WERI-Rb-1 (cell line): ENCODE measurements around the gene SLC29A1.

ENCODE experiments used
- DNase-seq: peaks from one replicate; pipeline ENCODE4 v3.0.0-alpha.2; 2020
- H3K27ac ChIP-seq: fragments of 250-450 bp; sonication (Bioruptor Pico); 2 replicates; pipeline ENCODE4 v1.5.1; 2020; ENCODE audit warnings: mild to moderate bottlenecking, moderate library complexity
- H3K27me3 ChIP-seq: fragments of 250-450 bp; sonication (Bioruptor Pico); 2 replicates; pipeline ENCODE4 v1.5.1; 2021; ENCODE audit warnings: mild to moderate bottlenecking, low read depth, moderate library complexity; ENCODE audit not compliant: insufficient read depth, severe bottlenecking
- H3K36me3 ChIP-seq: fragments of 250-450 bp; sonication (Bioruptor Pico); 2 replicates; pipeline ENCODE4 v1.5.1; 2020; ENCODE audit warnings: mild to moderate bottlenecking, moderate library complexity
- H3K4me3 ChIP-seq: 2 replicates; pipeline ENCODE4 v1.5.1; 2011; ENCODE audit warnings: low read depth, mild to moderate bottlenecking, control low read depth, low read length
- H3K9me3 ChIP-seq: fragments of 250-450 bp; sonication (Bioruptor Pico); 2 replicates; pipeline ENCODE4 v1.5.1; 2021; ENCODE audit warnings: mild to moderate bottlenecking, moderate library complexity; ENCODE audit not compliant: severe bottlenecking
- TF ChIP-seq, protein P1 (sequence below): IDR thresholded peaks from 2 replicates; pipeline ENCODE4 v1.5.1; 2011; ENCODE audit warnings: low read depth, mild to moderate bottlenecking, control low read depth, inconsistent platforms, low read length

Gene SLC29A1

GRCh38 chr6:44267252-44267651, 43.9 kb downstream of the SLC29A1 start:
- no peak overlapping the region for H3K4me3 ChIP-seq
- TF ChIP-seq, protein P1, sequence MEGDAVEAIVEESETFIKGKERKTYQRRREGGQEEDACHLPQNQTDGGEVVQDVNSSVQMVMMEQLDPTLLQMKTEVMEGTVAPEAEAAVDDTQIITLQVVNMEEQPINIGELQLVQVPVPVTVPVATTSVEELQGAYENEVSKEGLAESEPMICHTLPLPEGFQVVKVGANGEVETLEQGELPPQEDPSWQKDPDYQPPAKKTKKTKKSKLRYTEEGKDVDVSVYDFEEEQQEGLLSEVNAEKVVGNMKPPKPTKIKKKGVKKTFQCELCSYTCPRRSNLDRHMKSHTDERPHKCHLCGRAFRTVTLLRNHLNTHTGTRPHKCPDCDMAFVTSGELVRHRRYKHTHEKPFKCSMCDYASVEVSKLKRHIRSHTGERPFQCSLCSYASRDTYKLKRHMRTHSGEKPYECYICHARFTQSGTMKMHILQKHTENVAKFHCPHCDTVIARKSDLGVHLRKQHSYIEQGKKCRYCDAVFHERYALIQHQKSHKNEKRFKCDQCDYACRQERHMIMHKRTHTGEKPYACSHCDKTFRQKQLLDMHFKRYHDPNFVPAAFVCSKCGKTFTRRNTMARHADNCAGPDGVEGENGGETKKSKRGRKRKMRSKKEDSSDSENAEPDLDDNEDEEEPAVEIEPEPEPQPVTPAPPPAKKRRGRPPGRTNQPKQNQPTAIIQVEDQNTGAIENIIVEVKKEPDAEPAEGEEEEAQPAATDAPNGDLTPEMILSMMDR, result no peak
- no peak for DNase-seq
- no peaks in the 10 kb centered on the region for H3K9me3 ChIP-seq
- H3K36me3 ChIP-seq, result no peaks in the 10 kb centered on the region; the same call in 1 of the 2 replicates
- no peaks in the 10 kb centered on the region for H3K27me3 ChIP-seq
- H3K27ac ChIP-seq, result no peak overlapping the region

- Histone ChIP-seq H3K4me3 (no peak overlapping the region), H3K27ac (no peak overlapping the region), H3K9me3 (no peaks in the 10 kb centered on the region), H3K27me3 (no peaks in the 10 kb centered on the region), H3K36me3 (peaks cover 8% of the 10 kb centered on the region)
- peak; percentile 88 for DNase-seq
- TF ChIP-seq, protein P1, result peak; percentile 99
These were observed 44.8 kb downstream of the SLC29A1 start for GRCh38 chr6:44268095-44268628.

- Histone ChIP-seq H3K27ac (peak overlapping the region; percentile 79), H3K36me3 (peaks cover 19% of the 10 kb centered on the region), H3K27me3 (no peaks in the 10 kb centered on the region), H3K9me3 (no peaks in the 10 kb centered on the region), H3K4me3 (peak overlapping the region; percentile 48)
- DNase-seq, result no peak
- TF ChIP-seq, protein P1, result no peak
These were observed 46.0 kb downstream of the SLC29A1 start for GRCh38 chr6:44269178-44269920.

DNA sequence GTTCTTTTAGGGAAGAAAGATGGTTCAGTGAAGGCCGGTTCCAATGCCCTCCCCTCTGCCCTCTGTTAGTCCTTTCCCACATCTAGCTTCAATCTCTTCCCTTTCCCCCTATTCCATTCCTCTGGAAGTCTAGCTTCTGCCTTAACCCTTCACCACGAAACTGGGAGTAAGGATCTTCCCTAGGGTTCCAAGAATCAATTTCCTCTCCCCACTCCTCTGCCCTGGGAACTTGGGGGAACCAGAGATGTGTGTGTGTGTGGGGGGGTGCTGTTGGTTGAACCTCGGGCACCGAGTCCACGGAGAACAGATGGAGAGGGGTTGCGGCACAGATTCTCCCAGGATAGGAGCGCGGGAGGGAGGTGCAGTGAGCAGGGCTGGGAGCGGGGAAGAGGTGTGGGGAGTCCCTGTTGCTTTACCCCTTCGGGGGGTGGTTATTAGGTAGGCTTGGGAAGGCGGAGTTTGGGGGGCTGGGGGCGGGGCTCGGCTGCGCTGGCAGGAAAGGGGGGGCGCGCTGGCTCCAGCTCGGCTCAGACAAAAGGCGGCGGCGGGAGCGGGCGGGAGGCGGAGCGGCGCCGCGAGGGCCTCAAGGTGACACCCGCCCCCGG, 46.6 kb downstream of the SLC29A1 start, which contains the start of gene TMEM151B:
TSS of gene TMEM151B (plus strand) at position 530 of the 605 bp plus-strand sequence. CDS start 293 bp downstream, outside the sequence.
- peaks cover 22% of the 10 kb centered on the region for H3K36me3 ChIP-seq
- DNase-seq, result peak; percentile 79
- peak within 1 kb of the TSS; percentile 79 for H3K27ac ChIP-seq
- peak within 1 kb of the TSS; percentile 48 for H3K4me3 ChIP-seq
- TF ChIP-seq, protein P1, result no peak
- H3K27me3 ChIP-seq, result no peaks in the 10 kb centered on the region
- H3K9me3 ChIP-seq, result no peaks in the 10 kb centered on the region

GRCh38 chr6:44270526-44271405, 47.4 kb downstream of the SLC29A1 start:
- no peaks in the 10 kb centered on the region for H3K27me3 ChIP-seq
- DNase-seq, result peak; percentile 92
- H3K36me3 ChIP-seq, result peaks cover 29% of the 10 kb centered on the region
- H3K9me3 ChIP-seq, result no peaks in the 10 kb centered on the region
- H3K4me3 ChIP-seq, result peak overlapping the region; percentile 48
- peak overlapping the region; percentile 79 for H3K27ac ChIP-seq
- TF ChIP-seq, protein P1, result no peak
